GM18498 (cell line): ENCODE measurements around the gene SPG11.
"Not testable (repeated sequence)": the region's sequence is repeated elsewhere in the genome, so short reads cannot be mapped to it uniquely, and the experiment has no call there.

Experiments
- ATAC-seq: cut with Tn5 transposase; IDR thresholded peaks from one replicate; pipeline ENCODE4 v1.9.1; 2021; ENCODE audit warnings: mild to moderate bottlenecking, moderate library complexity; ENCODE audit not compliant: unreplicated experiment

The SPG11 gene

GRCh38 chr15:44682809-44683682 lies 19.6 kb upstream of the SPG11 start:
- ATAC-seq, result not testable (repeated sequence)

DNA sequence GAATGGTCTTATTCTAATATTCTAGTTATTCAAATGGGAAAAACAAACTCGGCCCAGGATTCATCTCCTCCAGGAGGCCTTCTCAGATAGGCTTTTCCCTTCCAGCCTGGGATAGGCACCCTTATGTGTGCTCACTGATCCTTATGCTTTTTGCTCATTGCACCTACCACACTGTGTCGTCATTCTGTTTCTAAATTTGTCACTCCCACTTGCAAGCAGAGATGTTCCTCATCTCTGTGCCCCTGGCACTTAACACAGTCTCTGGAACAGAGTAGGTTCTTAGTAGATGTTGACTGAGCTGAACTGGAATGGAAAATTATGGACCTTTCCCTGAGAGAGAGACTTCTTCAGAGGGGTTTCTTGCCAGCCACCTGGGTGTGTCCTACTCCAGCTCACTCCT lies 18.7 kb upstream of the SPG11 start:
- ATAC-seq, result no peak

DNA sequence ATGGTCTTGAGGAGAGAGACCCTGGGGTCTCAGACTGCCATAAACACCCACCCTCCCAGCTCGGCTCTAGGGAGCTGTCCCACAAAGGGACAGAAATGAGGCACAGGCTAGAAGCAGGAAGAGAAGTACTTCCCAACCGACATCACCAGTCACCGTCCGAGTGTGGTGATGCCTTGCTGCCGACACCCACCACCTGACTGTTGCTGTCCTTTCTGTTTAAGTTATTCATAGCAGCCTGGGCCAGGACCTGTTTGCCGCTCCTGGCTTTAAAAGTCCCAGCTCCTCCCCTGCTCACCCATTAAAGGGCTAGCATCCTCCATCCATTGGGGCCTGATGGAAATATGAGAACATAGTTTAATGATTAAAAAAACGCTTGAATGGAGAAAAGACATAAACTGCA lies 13.2 kb upstream of the SPG11 start:
- peak; percentile 42 for ATAC-seq

DNA sequence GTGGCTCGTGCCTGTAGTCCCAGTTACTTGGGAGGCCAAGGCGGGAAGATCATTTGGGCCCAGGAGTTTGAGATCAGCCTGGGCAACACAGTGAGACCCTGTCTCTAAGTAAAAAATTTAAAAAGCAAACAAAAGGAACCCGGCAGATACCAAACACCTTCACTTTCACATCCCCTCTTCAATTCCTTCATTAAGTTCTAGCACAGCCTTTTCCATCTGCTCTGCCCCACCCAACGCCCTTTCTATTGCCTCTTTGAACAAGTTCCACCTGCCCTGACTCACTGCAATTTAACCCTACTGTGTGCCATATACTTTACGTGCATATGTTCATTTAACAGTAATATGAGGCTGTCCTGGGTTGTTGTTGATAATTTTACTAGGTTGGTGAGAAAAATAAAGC lies 12.4 kb upstream of the SPG11 start:
- ATAC-seq, result no peak

GRCh38 chr15:44673639-44674038 lies 10.2 kb upstream of the SPG11 start:
- ATAC-seq, result no peak

- ATAC-seq, result no peak
These were observed 6.9 kb upstream of the SPG11 start for GRCh38 chr15:44670087-44670950.

DNA sequence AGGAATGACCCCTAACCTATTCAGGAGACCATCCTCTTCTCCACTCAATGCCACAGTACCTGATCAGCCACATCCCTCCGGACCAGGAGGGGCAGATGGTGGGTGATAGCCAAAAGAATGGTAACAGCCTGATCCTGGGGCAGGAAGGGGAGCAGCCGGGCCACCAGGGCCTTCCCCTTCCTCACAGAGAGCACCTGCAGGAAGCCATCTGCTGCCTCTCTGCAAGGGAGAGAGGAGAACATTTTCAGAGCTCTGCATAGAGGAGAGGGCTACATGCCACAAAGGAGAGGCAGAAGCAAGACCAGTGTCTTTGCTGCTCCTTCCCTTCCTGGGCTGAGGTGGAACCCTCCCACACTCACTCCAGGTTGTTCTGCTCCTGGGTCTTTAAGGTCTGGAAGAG lies 5.5 kb upstream of the SPG11 start:
- no peak for ATAC-seq

DNA sequence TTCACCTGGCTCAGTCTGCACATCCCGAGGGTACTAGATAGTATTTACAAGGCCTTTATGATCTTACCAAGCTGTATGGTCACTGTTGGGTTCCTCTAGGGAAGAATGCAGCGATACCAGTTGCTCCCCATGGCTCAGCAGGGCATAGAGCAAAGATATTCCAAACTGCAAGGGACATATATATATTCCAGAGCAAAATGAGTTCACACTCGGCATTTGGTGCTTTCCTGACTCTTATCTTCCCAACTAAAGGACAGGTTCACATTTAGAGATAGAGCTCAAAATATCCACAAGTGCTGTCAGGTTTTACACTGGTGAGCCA lies 3.5 kb upstream of the SPG11 start:
- ATAC-seq, result no peak

GRCh38 chr15:44666210-44667038 lies 3.0 kb upstream of the SPG11 start:
- ATAC-seq, result no peak

GRCh38 chr15:44662478-44663409 lies 718 bp downstream of the SPG11 start:
- ATAC-seq, result peak; percentile 59

DNA sequence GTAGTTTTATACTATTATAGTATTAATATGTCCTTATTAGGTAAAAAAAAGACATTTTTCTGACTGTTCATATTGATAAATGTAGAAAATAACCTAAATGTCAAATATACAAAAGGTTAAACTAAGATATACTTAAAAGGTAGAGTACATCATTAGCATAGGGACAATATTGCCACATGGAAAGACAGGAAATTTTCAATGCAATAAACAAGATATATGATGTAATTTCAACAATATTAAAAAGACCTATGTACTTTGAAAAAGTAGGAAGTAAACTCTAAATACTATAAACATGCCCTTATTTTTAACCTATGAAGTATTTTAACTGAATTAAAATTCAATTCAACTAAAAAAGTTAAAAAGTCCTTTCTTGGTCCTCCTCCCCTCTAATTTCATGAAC lies 1.9 kb downstream of the SPG11 start:
- ATAC-seq, result no peak

DNA sequence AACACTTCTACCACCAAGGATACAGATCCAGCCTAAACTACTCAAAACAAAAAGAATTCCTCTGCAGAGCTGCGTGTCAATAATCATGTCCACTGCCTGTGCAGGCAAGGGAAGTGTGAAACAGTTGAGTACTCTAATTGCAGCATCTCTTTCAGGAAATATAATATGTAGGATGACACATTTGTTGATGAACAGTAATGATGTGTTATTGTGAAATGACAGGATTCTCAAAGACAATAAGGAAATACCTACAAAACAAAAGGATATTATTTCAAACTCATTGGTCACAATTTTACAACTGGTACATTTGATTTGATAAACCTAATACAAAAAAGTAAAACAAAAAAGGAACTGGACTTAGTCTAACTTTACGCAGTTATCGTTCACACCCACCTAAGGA lies 4.4 kb downstream of the SPG11 start:
- ATAC-seq, result no peak

- no peak for ATAC-seq
These were observed 6.1 kb downstream of the SPG11 start for GRCh38 chr15:44657378-44657777.

DNA sequence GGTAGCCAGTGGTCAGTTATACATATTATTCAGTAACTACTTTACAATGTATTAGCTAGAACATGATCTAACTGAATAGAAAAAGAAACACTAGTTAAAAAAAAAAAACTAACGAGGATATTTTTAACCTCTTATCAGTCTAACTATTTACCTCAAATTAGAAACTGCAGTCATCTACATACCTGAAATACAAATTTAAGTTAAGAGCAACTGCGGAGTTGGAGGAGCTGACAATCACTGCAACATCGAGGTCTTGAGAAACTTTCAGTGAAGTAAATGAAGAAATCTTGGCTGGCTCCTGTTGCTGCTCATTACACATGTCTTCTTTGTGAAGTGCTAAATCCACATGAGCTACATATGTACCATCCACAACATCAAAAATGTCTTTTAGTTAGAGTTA lies 6.5 kb downstream of the SPG11 start:
- no peak for ATAC-seq

- no peak for ATAC-seq
These were observed 7.2 kb downstream of the SPG11 start for GRCh38 chr15:44656298-44656697.

DNA sequence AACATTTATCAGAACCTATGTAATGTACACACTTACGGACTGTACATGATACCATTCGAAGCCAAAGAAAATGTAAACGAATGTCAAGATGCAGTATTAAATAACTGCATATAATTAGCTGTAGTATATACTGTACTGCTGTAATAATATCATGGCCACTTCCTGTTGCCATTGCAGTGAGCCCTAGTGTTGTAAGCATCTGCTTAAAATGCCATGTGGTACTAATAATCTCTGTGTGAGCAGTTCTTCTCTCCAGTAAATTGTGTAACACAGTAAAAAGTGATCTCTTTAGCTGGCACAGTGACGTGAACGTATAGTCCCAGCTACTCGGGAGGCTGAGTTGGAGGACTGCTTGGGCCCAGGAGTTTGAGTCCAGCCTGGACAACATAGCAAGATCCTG lies 8.6 kb downstream of the SPG11 start:
- no peak for ATAC-seq

DNA sequence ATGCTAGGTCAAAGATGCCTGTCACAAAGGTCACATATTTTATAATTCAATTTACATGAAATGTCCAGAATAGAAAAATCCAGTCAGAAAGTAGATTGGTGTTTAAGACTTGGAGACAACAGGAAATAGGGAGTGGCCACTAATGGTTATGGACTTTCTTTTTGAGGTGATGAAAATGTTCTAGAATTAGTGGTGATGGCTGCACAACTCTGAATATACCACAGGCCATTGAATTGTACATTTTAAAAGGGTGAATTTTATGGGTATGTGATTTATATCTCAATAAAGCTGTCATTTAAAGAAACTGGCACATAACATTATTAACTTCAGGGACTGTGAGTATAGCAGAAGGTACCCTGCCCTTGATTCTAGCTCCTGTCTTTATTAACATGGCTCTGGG lies 15.8 kb downstream of the SPG11 start:
- no peak for ATAC-seq

DNA sequence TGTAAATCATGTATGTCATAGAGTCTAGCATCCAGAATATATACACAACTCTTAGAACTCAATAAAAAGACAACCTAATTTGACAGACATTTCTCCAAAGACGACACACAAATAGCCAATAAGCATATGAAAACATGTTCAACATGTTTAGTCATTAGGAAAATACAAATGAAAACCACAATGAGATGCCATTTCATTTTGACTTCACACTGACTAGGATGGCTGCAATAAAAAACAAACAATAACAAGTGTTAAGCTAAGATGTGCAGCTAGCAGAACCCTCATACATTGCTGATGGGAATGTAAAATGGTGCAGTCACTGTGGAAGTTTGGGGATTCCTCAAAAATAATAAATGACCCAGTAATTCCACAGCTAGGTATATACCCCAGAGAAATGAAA lies 16.4 kb downstream of the SPG11 start:
- no peak for ATAC-seq

- no peak for ATAC-seq
These were observed 17.0 kb downstream of the SPG11 start for GRCh38 chr15:44646460-44646859.

DNA sequence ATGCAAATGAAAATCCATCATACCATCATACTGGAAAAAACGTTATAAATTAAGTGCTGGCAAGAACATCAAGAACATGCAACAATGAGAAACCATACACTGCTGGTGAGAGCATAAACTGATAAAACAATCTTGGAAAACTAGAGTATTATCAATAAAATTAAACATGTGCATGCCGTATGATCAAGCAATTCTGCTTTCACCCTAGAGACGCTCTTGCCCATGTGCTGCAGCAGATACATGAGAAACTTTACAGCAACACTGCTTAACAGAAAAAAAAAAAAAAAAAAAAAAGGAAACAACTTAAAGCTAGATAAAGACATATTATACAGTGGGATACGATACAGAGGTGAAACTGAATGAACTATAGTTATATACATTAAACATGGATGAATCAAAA lies 21.8 kb downstream of the SPG11 start:
- ATAC-seq, result no peak
